Ovary (tissue), 9 donors: ENCODE results near the gene DLX1. TPM values are rescaled to one million over a fixed set of nuclear protein-coding genes. Genes with fewer than 3 reads are reported as not detected.
"Not testable (repeated sequence)": the region's sequence is repeated elsewhere in the genome, so short reads cannot be mapped to it uniquely, and the experiment has no call there.

Experiments used
- DNase-seq, 5 donors: peaks; one replicate each; pipeline ENCODE4 v3.0.0-alpha.2; 2019 to 2020
- H3K27ac ChIP-seq, 2 donors: fragments of 200-600 bp; one replicate each; pipeline versions ENCODE4 v1.5.1 to v1.8.0; 2019 to 2022
- H3K27me3 ChIP-seq: fragments of 200-600 bp; one replicate; pipeline ENCODE4 v1.8.0; 2022
- H3K36me3 ChIP-seq: fragments of 200-600 bp; sonication (generic); one replicate; pipeline ENCODE4 v1.5.1; 2019
- H3K4me1 ChIP-seq: one replicate; pipeline ENCODE4 v1.8.1; 2013; ENCODE audit warnings: mild to moderate bottlenecking, moderate library complexity; ENCODE audit not compliant: insufficient read depth
- H3K4me3 ChIP-seq: fragments of 200-600 bp; sonication (generic); one replicate; pipeline ENCODE4 v1.5.1; 2017
- H3K9me3 ChIP-seq, 2 donors: fragments of 200-600 bp in 1 of 2; sonication (generic) in 1 of 2; one replicate each; pipeline versions ENCODE4 v1.5.1 to v1.8.1; 2013 to 2019; ENCODE audit warnings: mild to moderate bottlenecking in 1 of 2, moderate library complexity in 1 of 2
- CTCF ChIP-seq, 3 donors: fragments of 450-650 bp in 2 of 3; fragments of 200-600 bp in 1 of 3; IDR thresholded peaks; one replicate each; pipeline versions ENCODE4 v1.5.1 to v1.8.0; 2016 to 2022; ENCODE audit warnings: antibody characterized with exemption in 3 of 3, mild to moderate bottlenecking in 1 of 3
- EP300 ChIP-seq: sonication (generic); formaldehyde crosslinking; IDR thresholded peaks from one replicate; pipeline ENCODE4 v1.6.1; 2017; ENCODE audit warnings: antibody characterized with exemption
- POLR2A ChIP-seq: fragments of 450-650 bp; IDR thresholded peaks from one replicate; pipeline ENCODE4 v1.6.1; 2017; ENCODE audit warnings: antibody characterized with exemption, mild to moderate bottlenecking, moderate library complexity
- WGBS, 3 donors: extraction: QIAGEN DNeasy Blood & Tissue Kit in 1 of 3; methylation state at CpG; one replicate each; pipeline versions ENCODE4 v1.1.5 to v1.1.7; 2013 to 2017; 5-methylcytosine and 5-hydroxymethylcytosine counted together
- intact Hi-C, 4 donors: fragments of 100-400 bp; cut with DNase I; formaldehyde crosslinking; loops; one replicate each; pipeline versions ENCODE4 v1.11.0 to v1.15.1; 2022 to 2023
- polyA plus RNA-seq, 2 donors: library from polyadenylated mRNA; stranded (reverse); fragments of 200-250 nt in 1 of 2; fragments of 350-450 nt in 1 of 2; fragmentation: Illumina TruSeq in 1 of 2; extraction: RNeasy Lipid Tissue Mini Kit (QIAGEN cat#74804) in 1 of 2; gene quantifications; one replicate each; pipeline ENCODE4 v1.2.3, GENCODE V29; 2013 to 2014
- total RNA-seq, 7 donors: library from RNA; depleted of rRNA in 2 of 7; stranded (reverse); fragments of >200 nt in 2 of 7; fragmentation: NEBNext Ultra II Directional in 3 of 7; extraction: Animal tissue kit (Norgen Biotek cat#: 25700) in 3 of 7; gene quantifications; one replicate each; pipeline versions ENCODE4 v1.1.0 to v1.2.4, GENCODE V29; 2016 to 2023
- donor health status: DM: no; HTN: no; CAD: no; lungs with moderate emphysema.
- donor health status: DM: no; HTN: no; CAD: no.
- donor health status: Bipolar disorder and iron deficiency.
- donor health status: DM: yes; HTN: yes; CAD: no.
- donor health status: DM: no; HTN: no; CAD: no.
- donor health status: DM: yes; HTN: yes; CAD: no.

Gene DLX1
- total and polyA plus RNA-seq, 9 donors: 0.07 to 0.20 (median 0.17) TPM; not detected in 5

- no peak for TF ChIP-seq POLR2A
- TF ChIP-seq EP300: no peak
- no peak for TF ChIP-seq CTCF (IDR thresholded peaks at IDR 0.05)
- Histone ChIP-seq H3K27ac (no peak overlapping the region), H3K9me3 (no peaks in the 10 kb centered on the region), H3K4me3 (no peak overlapping the region), H3K27me3 (no peaks in the 10 kb centered on the region), H3K36me3 (no peaks in the 10 kb centered on the region), H3K4me1 (peaks cover 6% of the 10 kb centered on the region)
- no peak for DNase-seq
- intact Hi-C loops: no loop called here
- 7 to 19% (median 9%) methylated on average over 4 of the region's 4 CpGs for WGBS, 3 donors
Observed at GRCh38 chr2:172052000-172052983, 33.0 kb upstream of the DLX1 start.

GRCh38 chr2:172053486-172053885 is 31.8 kb upstream of the DLX1 start:
- intact Hi-C loops: no loop called here
- WGBS, 3 donors: 89 to 93% (median 90%) methylated on average over 1 of the region's 1 CpG
- no peaks in the 10 kb centered on the region for H3K27me3 ChIP-seq
- H3K27ac ChIP-seq: no peak overlapping the region
- no peak overlapping the region for H3K4me3 ChIP-seq
- no peak for DNase-seq
- no peak for TF ChIP-seq POLR2A
- TF ChIP-seq EP300: no peak
- no peak for TF ChIP-seq CTCF (IDR thresholded peaks at IDR 0.05)
- no peaks in the 10 kb centered on the region for H3K9me3 ChIP-seq
- peaks cover 6% of the 10 kb centered on the region for H3K4me1 ChIP-seq
- no peaks in the 10 kb centered on the region for H3K36me3 ChIP-seq

- intact Hi-C loops: no loop called here
- Histone ChIP-seq H3K27ac (no peak overlapping the region), H3K4me3 (no peak overlapping the region), H3K27me3 (no peaks in the 10 kb centered on the region), H3K9me3 (no peaks in the 10 kb centered on the region), H3K4me1 (peaks cover 6% of the 10 kb centered on the region), H3K36me3 (no peaks in the 10 kb centered on the region)
- TF ChIP-seq EP300 (no peak), CTCF (IDR thresholded peaks at IDR 0.05) (no peak), POLR2A (no peak)
- 94 to 99% (median 94%) methylated on average over 2 of the region's 2 CpGs for WGBS, 3 donors
- no peak for DNase-seq
Observed at GRCh38 chr2:172056293-172056692, 29.0 kb upstream of the DLX1 start.

- TF ChIP-seq CTCF (IDR thresholded peaks at IDR 0.05) (no peak), EP300 (no peak), POLR2A (no peak)
- 98 to 99% (median 98%) methylated on average over 5 of the region's 5 CpGs for WGBS, 3 donors
Observed at GRCh38 chr2:172058660-172059059, 26.6 kb upstream of the DLX1 start.

GRCh38 chr2:172060118-172060517 is 25.2 kb upstream of the DLX1 start:
- DNase-seq, H3K9me3 ChIP-seq, H3K36me3 ChIP-seq, H3K4me1 ChIP-seq, H3K4me3 ChIP-seq, intact Hi-C loops, H3K27ac ChIP-seq, H3K27me3 ChIP-seq: not testable (repeated sequence)
- 95 to 99% (median 97%) methylated on average over 5 of the region's 5 CpGs for WGBS, 3 donors

More at GRCh38 chr2:172058660-172059059, 26.6 kb upstream of the DLX1 start:
- DNase-seq: no peak
- Histone ChIP-seq H3K9me3 (no peaks in the 10 kb centered on the region), H3K4me1 (peaks cover 2% of the 10 kb centered on the region), H3K36me3 (no peaks in the 10 kb centered on the region), H3K4me3 (no peak overlapping the region), H3K27ac (no peak overlapping the region), H3K27me3 (no peaks in the 10 kb centered on the region)
- intact Hi-C loops: no loop called here
